ENCODE data around the gene CFAP53.

The CFAP53 gene

GRCh38 chr18:50298443-50299284 is 32.4 kb upstream of the CFAP53 start:
- H3F3A ChIP-seq (ENCODE audit: insufficient read depth): no peaks in the 10 kb centered on the region
- no peak overlapping the region for H3K4me2 ChIP-seq (ENCODE audit: low read depth, low read length, poor library complexity, severe bottlenecking)
- no peak overlapping the region for H3K4me3 ChIP-seq (ENCODE audit: insufficient read depth, low read length, poor library complexity, severe bottlenecking)
- no peaks in the 10 kb centered on the region for H3K27me3 ChIP-seq (ENCODE audit: low read length)
- no peaks in the 10 kb centered on the region for H4K20me1 ChIP-seq (ENCODE audit: low read depth, low read length)
- no peaks in the 10 kb centered on the region for H3K79me2 ChIP-seq (ENCODE audit: insufficient read depth, low read length)
- no peak overlapping the region for H3K9ac ChIP-seq (ENCODE audit: low read length)
- H3K9me2 ChIP-seq (replicated peaks; ENCODE audit: insufficient read depth, low read length): no peaks in the 10 kb centered on the region
- H3K27ac ChIP-seq (ENCODE audit: low read depth, low read length): no peak overlapping the region
- H2AFZ ChIP-seq (ENCODE audit: low read depth, low read length, severe bottlenecking): no peak overlapping the region
- no peaks in the 10 kb centered on the region for H3K9me3 ChIP-seq (ENCODE audit: insufficient read depth, low read length)
- H3K36me3 ChIP-seq (ENCODE audit: low read length): no peaks in the 10 kb centered on the region
- TF ChIP-seq CTCF (IDR thresholded peaks at IDR 0.05; ENCODE audit: insufficient read depth, low read length, poor library complexity, severe bottlenecking): no peak
- TF ChIP-seq EZH2phosphoT487 (conservative IDR thresholded peaks at IDR 0.05; ENCODE audit: low read length): no peak

GRCh38 chr18:50297621-50298442 is 31.5 kb upstream of the CFAP53 start:
- Histone ChIP-seq H3K4me2 (ENCODE audit: low read depth, low read length, poor library complexity, severe bottlenecking) (peak overlapping the region; percentile 57), H3K79me2 (ENCODE audit: insufficient read depth, low read length) (no peaks in the 10 kb centered on the region), H3F3A (ENCODE audit: insufficient read depth) (no peaks in the 10 kb centered on the region), H3K9me3 (ENCODE audit: insufficient read depth, low read length) (no peaks in the 10 kb centered on the region), H3K27ac (ENCODE audit: low read depth, low read length) (no peak overlapping the region), H3K9me2 (replicated peaks; ENCODE audit: insufficient read depth, low read length) (no peaks in the 10 kb centered on the region), H3K4me3 (ENCODE audit: insufficient read depth, low read length, poor library complexity, severe bottlenecking) (peak overlapping the region; percentile 39), H3K36me3 (ENCODE audit: low read length) (no peaks in the 10 kb centered on the region), H4K20me1 (ENCODE audit: low read depth, low read length) (no peaks in the 10 kb centered on the region), H3K9ac (ENCODE audit: low read length) (peak overlapping the region; percentile 30; the same call in 1 of the 2 replicates), H3K27me3 (ENCODE audit: low read length) (no peaks in the 10 kb centered on the region), H2AFZ (ENCODE audit: low read depth, low read length, severe bottlenecking) (peak overlapping the region; percentile 58)
- TF ChIP-seq CTCF (IDR thresholded peaks at IDR 0.05; ENCODE audit: insufficient read depth, low read length, poor library complexity, severe bottlenecking) (no peak), EZH2phosphoT487 (conservative IDR thresholded peaks at IDR 0.05; ENCODE audit: low read length) (no peak)

- H3K9me3 ChIP-seq (ENCODE audit: insufficient read depth, low read length): no peaks in the 10 kb centered on the region
- H3K27ac ChIP-seq (ENCODE audit: low read depth, low read length): no peak overlapping the region
- H3K4me3 ChIP-seq (ENCODE audit: insufficient read depth, low read length, poor library complexity, severe bottlenecking): no peak overlapping the region
- H3K79me2 ChIP-seq (ENCODE audit: insufficient read depth, low read length): no peaks in the 10 kb centered on the region
- H3K4me2 ChIP-seq (ENCODE audit: low read depth, low read length, poor library complexity, severe bottlenecking): no peak overlapping the region
- no peaks in the 10 kb centered on the region for H3K36me3 ChIP-seq (ENCODE audit: low read length)
- H3K9ac ChIP-seq (ENCODE audit: low read length): no peak overlapping the region
- H3K27me3 ChIP-seq (ENCODE audit: low read length): no peaks in the 10 kb centered on the region
- H3F3A ChIP-seq (ENCODE audit: insufficient read depth): peaks cover 8% of the 10 kb centered on the region
- H2AFZ ChIP-seq (ENCODE audit: low read depth, low read length, severe bottlenecking): no peak overlapping the region
- TF ChIP-seq EZH2phosphoT487 (conservative IDR thresholded peaks at IDR 0.05; ENCODE audit: low read length): no peak
- TF ChIP-seq CTCF (IDR thresholded peaks at IDR 0.05; ENCODE audit: insufficient read depth, low read length, poor library complexity, severe bottlenecking): no peak
- no peaks in the 10 kb centered on the region for H4K20me1 ChIP-seq (ENCODE audit: low read depth, low read length)
- no peaks in the 10 kb centered on the region for H3K9me2 ChIP-seq (replicated peaks; ENCODE audit: insufficient read depth, low read length)
These were observed 26.7 kb upstream of the CFAP53 start for GRCh38 chr18:50293039-50293438.

Measured in SU-DHL-6 (cell line).